Activated T-cell treated with anti-CD3 and anti-CD28 coated beads, Interleukin-2, amount 50 U/mL, for 4 hours (primary cell): ENCODE measurements around the gene LSP1. TPM values are rescaled to one million over a fixed set of nuclear protein-coding genes. Genes with fewer than 3 reads are reported as not detected.
A peak's percentile ranks its signal among the peaks of the same experiment; 100 is the strongest.

Source experiments
- ATAC-seq, 2 donors: fragments of 200-7000 bp; cut with Tn5 transposase; one replicate each; pipeline ENCODE4 v1.10.0; 2021
- DNase-seq: peaks from one replicate; pipeline ENCODE4 v3.0.0-alpha.2; 2020
- H3K27me3 Mint-ChIP-seq: one replicate; pipeline ENCODE4 v1.8.0; 2021; ENCODE audit warnings: low read depth, mixed read lengths
- H3K36me3 Mint-ChIP-seq: one replicate; pipeline ENCODE4 v1.8.0; 2022; ENCODE audit warnings: mixed read lengths; ENCODE audit not compliant: insufficient read depth
- H3K4me1 Mint-ChIP-seq: one replicate; pipeline ENCODE4 v1.8.0; 2021; ENCODE audit warnings: low read depth, mixed read lengths
- H3K4me3 Mint-ChIP-seq: one replicate; pipeline ENCODE4 v1.8.0; 2021; ENCODE audit warnings: mild to moderate bottlenecking, moderate library complexity, mixed read lengths
- H3K9me3 Mint-ChIP-seq: one replicate; pipeline ENCODE4 v1.8.0; 2021; ENCODE audit warnings: mixed read lengths
- total RNA-seq, 3 donors: library from RNA; stranded (reverse); gene quantifications; one replicate each; pipeline ENCODE4 v1.2.1, GENCODE V29; 2021

Gene LSP1
- total RNA-seq, 3 donors from 2014 or later: 34.6 to 71.7 (median 60.6) TPM

DNA sequence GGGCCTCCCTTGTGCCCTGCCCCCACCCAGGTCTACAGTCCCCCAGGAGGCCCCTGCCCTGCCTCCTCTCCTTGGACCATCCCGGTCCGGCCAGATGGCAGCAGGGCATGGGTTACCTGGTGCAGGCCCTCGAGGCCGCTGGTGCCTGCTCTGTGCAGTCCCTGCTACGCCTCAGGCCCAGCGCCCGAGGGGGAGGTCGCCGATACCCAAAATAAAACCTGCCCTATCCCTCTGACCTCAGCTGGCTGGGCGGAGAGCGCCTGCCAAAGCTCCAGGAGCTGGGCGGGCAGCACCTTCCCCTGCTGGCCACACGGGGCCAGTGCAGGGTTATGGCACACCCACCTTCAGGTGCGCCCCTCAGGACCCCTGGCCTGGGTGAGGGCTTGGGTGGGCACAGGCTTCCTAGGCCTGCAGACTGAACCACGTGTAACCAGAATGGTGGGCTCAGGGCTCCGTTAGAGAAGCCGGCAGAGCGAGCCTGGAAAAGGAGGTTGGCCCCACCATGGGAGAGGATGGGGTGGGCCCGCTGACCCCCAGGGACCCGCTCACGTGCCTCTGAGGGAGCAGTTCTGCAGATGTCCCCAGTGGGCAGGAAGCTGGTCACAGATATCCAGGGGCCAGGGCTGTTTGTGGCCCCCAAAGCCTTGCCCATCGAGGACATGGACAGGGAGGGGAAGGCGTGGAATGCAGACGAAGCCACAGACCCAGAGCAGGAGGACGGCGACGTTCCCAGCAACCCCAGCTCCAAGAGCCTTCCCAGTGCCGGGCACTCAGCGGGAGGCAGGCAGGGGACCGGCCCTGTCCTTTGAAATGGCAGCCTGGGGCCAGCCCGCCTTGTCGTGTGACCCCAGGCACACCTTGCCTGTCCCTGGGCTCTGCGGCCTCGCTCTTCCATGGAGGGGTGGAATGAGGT lies 64.9 kb downstream of the LSP1 start:
- Mint-ChIP-seq H3K27me3 (peaks cover 15% of the 10 kb centered on the region), H3K4me1 (peaks cover 12% of the 10 kb centered on the region), H3K4me3 (no peak overlapping the region), H3K36me3 (no peaks in the 10 kb centered on the region), H3K9me3 (no peaks in the 10 kb centered on the region)
- peak; percentile 16 to 49 for ATAC-seq
- DNase-seq: no peak

GRCh38 chr11:1918436-1919315 lies 65.8 kb downstream of the LSP1 start:
- H3K4me1 Mint-ChIP-seq: peaks cover 13% of the 10 kb centered on the region
- no peaks in the 10 kb centered on the region for H3K36me3 Mint-ChIP-seq
- H3K9me3 Mint-ChIP-seq: no peaks in the 10 kb centered on the region
- ATAC-seq: no peak
- no peak for DNase-seq
- H3K4me3 Mint-ChIP-seq: no peak overlapping the region
- peaks cover 16% of the 10 kb centered on the region for H3K27me3 Mint-ChIP-seq

- Mint-ChIP-seq H3K4me3 (no peak within 1 kb of the TSS), H3K4me1 (peaks cover 13% of the 10 kb centered on the region), H3K9me3 (no peaks in the 10 kb centered on the region), H3K36me3 (no peaks in the 10 kb centered on the region), H3K27me3 (peaks cover 14% of the 10 kb centered on the region)
- DNase-seq (no peak), ATAC-seq (no peak)
These were observed 66.7 kb downstream of the LSP1 start, which contains the start of gene TNNT3 for GRCh38 chr11:1919391-1920127. Gene TNNT3, plus strand, starts transcription at chr11:1919703. Its CDS starts 3,172 bp downstream, at chr11:1922875.

- ATAC-seq: no peak
- no peaks in the 10 kb centered on the region for H3K9me3 Mint-ChIP-seq
- DNase-seq: no peak
- H3K4me1 Mint-ChIP-seq: peaks cover 11% of the 10 kb centered on the region
- peaks cover 7% of the 10 kb centered on the region for H3K27me3 Mint-ChIP-seq
- H3K4me3 Mint-ChIP-seq: no peak overlapping the region
- no peaks in the 10 kb centered on the region for H3K36me3 Mint-ChIP-seq
These were observed 67.4 kb downstream of the LSP1 start for GRCh38 chr11:1920128-1920908.

DNA sequence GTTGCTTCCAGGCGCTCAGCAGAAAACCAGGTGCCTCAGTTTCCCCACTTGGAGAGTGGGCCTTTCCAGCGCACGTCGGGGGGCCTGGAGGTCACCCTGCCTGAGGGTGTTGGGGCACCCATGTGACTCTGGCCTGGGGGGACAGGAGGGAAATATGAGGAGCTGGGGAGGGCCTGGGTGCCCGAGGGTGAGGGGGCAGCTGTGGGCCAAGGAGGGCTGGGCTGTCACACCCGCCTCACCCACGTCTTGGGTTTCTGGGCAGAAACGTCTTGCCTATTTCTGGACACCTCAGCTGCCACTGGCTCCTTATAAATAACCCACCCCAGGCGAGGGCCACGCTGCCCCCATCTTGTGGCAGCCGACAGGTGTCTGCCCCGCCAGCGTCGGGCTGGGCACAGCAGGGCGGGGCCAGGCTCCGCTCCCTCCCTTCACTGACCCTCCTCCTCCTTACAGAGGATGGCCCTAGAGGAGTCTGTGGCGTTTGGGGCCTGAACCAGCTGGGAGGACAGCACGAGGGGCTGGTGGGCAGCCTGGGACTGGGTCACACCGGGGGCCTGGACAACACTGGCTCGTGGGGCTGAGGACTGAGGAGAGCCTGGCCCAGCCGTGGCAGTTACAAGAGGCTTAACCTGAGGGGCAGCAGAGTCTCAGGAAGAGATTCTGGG lies 68.2 kb downstream of the LSP1 start:
- Mint-ChIP-seq H3K9me3 (no peaks in the 10 kb centered on the region), H3K27me3 (peaks cover 7% of the 10 kb centered on the region), H3K4me1 (peaks cover 7% of the 10 kb centered on the region), H3K4me3 (no peak overlapping the region), H3K36me3 (no peaks in the 10 kb centered on the region)
- no peak for ATAC-seq
- no peak for DNase-seq

DNA sequence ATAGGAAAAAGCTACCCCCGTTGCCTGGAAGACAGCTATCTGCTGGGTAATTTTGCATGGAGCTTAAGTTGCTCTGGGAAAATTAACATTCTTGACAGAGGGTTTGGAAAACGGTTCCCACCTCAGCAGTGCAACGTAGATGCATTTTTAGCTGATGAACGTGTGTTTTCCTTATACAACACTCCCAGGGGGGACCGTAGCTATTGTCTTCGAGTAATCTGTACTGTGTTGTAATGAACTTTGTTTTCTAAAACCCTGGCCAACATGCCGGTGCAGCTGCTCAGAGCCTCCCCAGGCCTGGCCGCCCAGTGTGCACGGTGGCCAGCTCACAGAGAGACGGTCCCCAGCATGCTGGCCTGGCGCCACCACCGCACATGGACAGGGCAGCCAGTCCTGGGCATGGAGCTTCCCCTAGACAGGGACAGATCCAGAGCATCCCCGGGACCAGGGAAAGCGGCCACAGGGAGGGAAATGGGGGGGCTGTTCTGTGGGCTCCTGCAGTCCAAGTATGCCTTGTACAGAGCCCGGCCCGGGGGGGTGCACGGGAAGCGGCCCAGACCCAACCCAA lies 68.8 kb downstream of the LSP1 start:
- no peaks in the 10 kb centered on the region for H3K36me3 Mint-ChIP-seq
- H3K27me3 Mint-ChIP-seq: peaks cover 9% of the 10 kb centered on the region
- no peak overlapping the region for H3K4me3 Mint-ChIP-seq
- peaks cover 4% of the 10 kb centered on the region for H3K4me1 Mint-ChIP-seq
- no peak for DNase-seq
- no peak for ATAC-seq
- H3K9me3 Mint-ChIP-seq: no peaks in the 10 kb centered on the region

DNA sequence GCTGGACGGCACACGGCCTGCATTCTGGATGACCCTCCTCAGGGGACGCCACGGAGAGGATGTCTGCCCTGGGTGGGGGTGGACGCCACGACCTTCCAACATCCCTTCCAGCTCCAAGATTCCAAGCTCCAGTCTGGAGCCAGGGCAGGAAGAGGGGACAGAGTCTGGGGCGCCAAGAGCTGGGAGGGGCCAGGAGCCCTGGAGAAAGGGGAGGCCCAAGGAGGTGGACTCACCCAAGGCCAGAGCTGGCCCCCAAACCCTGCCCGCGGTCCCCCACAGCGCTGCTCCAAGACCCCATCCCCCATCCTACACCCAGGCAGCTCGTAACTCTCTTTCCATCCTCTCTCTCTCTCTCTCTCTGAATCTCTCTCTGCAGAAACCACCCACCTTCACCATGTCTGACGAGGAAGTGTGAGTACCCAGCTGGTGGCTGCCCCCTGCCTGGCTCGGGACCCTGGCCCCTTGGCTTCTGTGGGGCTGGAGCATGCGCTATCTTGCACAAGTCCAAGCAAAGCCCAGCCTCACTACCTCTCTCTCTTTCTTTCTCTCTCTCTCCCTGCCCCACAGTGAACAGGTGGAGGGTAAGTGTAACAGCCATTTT lies 69.7 kb downstream of the LSP1 start:
- no peak for DNase-seq
- H3K36me3 Mint-ChIP-seq: no peaks in the 10 kb centered on the region
- H3K4me1 Mint-ChIP-seq: peaks cover 2% of the 10 kb centered on the region
- no peaks in the 10 kb centered on the region for H3K9me3 Mint-ChIP-seq
- no peak overlapping the region for H3K4me3 Mint-ChIP-seq
- H3K27me3 Mint-ChIP-seq: peaks cover 9% of the 10 kb centered on the region
- no peak for ATAC-seq

GRCh38 chr11:1923201-1923956 lies 70.5 kb downstream of the LSP1 start:
- DNase-seq: no peak
- H3K4me3 Mint-ChIP-seq: no peak overlapping the region
- no peak for ATAC-seq
- no peaks in the 10 kb centered on the region for H3K9me3 Mint-ChIP-seq
- H3K4me1 Mint-ChIP-seq: peaks cover 2% of the 10 kb centered on the region
- no peaks in the 10 kb centered on the region for H3K36me3 Mint-ChIP-seq
- H3K27me3 Mint-ChIP-seq: peaks cover 9% of the 10 kb centered on the region

GRCh38 chr11:1924181-1924580 lies 71.3 kb downstream of the LSP1 start:
- Mint-ChIP-seq H3K4me1 (peaks cover 2% of the 10 kb centered on the region), H3K27me3 (peaks cover 9% of the 10 kb centered on the region), H3K36me3 (no peaks in the 10 kb centered on the region), H3K9me3 (no peaks in the 10 kb centered on the region), H3K4me3 (no peak overlapping the region)
- no peak for ATAC-seq
- no peak for DNase-seq

GRCh38 chr11:1924646-1925372 lies 71.9 kb downstream of the LSP1 start:
- Mint-ChIP-seq H3K9me3 (no peaks in the 10 kb centered on the region), H3K4me3 (no peak overlapping the region), H3K36me3 (no peaks in the 10 kb centered on the region), H3K27me3 (peaks cover 9% of the 10 kb centered on the region), H3K4me1 (peaks cover 2% of the 10 kb centered on the region)
- ATAC-seq: no peak
- DNase-seq: no peak

GRCh38 chr11:1925373-1926155 lies 72.7 kb downstream of the LSP1 start:
- H3K27me3 Mint-ChIP-seq: peaks cover 9% of the 10 kb centered on the region
- no peak for DNase-seq
- H3K4me1 Mint-ChIP-seq: peaks cover 2% of the 10 kb centered on the region
- H3K4me3 Mint-ChIP-seq: no peak overlapping the region
- no peaks in the 10 kb centered on the region for H3K36me3 Mint-ChIP-seq
- ATAC-seq: no peak
- H3K9me3 Mint-ChIP-seq: no peaks in the 10 kb centered on the region
